ENCODE measurements around the gene PYGO1. TPM values are rescaled to one million over a fixed set of nuclear protein-coding genes. Genes with fewer than 3 reads are reported as not detected.

Gene PYGO1
- total and polyA plus RNA-seq, 9 of the 15 experiments (the other 6 are each of a cell fraction or from before 2014, with no cell fraction given) = under 0.01 to 0.07 (median 0.02) TPM; not detected in 5

GRCh38 chr15:55528812-55529211 lies 59.3 kb downstream of the PYGO1 start:
- DNase-seq (ENCODE audit: extremely low read depth in 1 of 4, low spot score in 3 of 4) (no peak), FAIRE-seq (no peak), ATAC-seq (no peak)
- no TSS peak for BruUV-seq (replicated peaks)
- Histone ChIP-seq H3K4me2 (ENCODE audit: insufficient read depth, low read length) (no peak overlapping the region), H3K4me1 (replicated peaks in 1 of 2; ENCODE audit: control insufficient read depth in 2 of 2, insufficient read depth in 2 of 2, low read length in 2 of 2) (no peaks in the 10 kb centered on the region; a peak in 2 of 5 replicates), H3K9me1 (ENCODE audit: control insufficient read depth, insufficient read depth, low read length) (no peaks in the 10 kb centered on the region), H4K20me1 (replicated peaks; ENCODE audit: control insufficient read depth, insufficient read depth, low read length) (no peaks in the 10 kb centered on the region), H3K79me2 (ENCODE audit: control insufficient read depth, insufficient read depth, low read length) (no peaks in the 10 kb centered on the region), H3K9me3 (replicated peaks; ENCODE audit: control insufficient read depth, insufficient read depth, low read depth, low read length) (no peaks in the 10 kb centered on the region), H3K27me3 (ENCODE audit: control insufficient read depth in 2 of 2, insufficient read depth in 2 of 2, low read length in 2 of 2) (no peaks in the 10 kb centered on the region), H3K36me3 (ENCODE audit: control insufficient read depth, insufficient read depth, low read length) (no peaks in the 10 kb centered on the region), H3K4me3 (no peak overlapping the region), H3K27ac (ENCODE audit: extremely low read depth, low read depth, low read length) (no peak overlapping the region), H2AFZ (ENCODE audit: low read depth, low read length) (no peak overlapping the region), H3K9ac (ENCODE audit: insufficient read depth in 1 of 2, low read depth in 2 of 2, low read length in 2 of 2) (no peak overlapping the region)
- POLR2A ChIA-PET = interaction anchor here (0.6 kb wide), 1 partner anchor 1794 kb away, joined by 3 read pairs; no protein-coding TSS in a partner anchor
- CTCF ChIA-PET (ENCODE audit: low intra/inter-chr PET ratio) = no interaction called here
- intact Hi-C loops (cut with micrococcal nuclease) = no loop called here
- in situ Hi-C loops (cut with MboI) = no loop called here
- TF ChIP-seq ZNF785 (CRISPR knock-in tag; IDR thresholded peaks at IDR 0.05) (no peak), IFI16 (CRISPR knock-in tag; IDR thresholded peaks at IDR 0.05) (no peak), PHF8 (IDR thresholded peaks at IDR 0.05; ENCODE audit: borderline replicate concordance, low read length) (no peak), ZBTB34 (CRISPR knock-in tag; IDR thresholded peaks at IDR 0.05) (no peak)
- TF ChIP-seq, protein P1, sequence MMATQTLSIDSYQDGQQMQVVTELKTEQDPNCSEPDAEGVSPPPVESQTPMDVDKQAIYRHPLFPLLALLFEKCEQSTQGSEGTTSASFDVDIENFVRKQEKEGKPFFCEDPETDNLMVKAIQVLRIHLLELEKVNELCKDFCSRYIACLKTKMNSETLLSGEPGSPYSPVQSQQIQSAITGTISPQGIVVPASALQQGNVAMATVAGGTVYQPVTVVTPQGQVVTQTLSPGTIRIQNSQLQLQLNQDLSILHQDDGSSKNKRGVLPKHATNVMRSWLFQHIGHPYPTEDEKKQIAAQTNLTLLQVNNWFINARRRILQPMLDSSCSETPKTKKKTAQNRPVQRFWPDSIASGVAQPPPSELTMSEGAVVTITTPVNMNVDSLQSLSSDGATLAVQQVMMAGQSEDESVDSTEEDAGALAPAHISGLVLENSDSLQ (IDR thresholded peaks at IDR 0.05) = no peak
- 18% methylated on average over 3 of the region's 4 CpGs for WGBS (ENCODE audit: insufficient coverage, low coverage, missing lambda C conversion rate)
